Measurements from ENCODE around the gene SLC24A4.
"Not testable (repeated sequence)": the region's sequence is repeated elsewhere in the genome, so short reads cannot be mapped to it uniquely, and the experiment has no call there.

SLC24A4 gene

DNA sequence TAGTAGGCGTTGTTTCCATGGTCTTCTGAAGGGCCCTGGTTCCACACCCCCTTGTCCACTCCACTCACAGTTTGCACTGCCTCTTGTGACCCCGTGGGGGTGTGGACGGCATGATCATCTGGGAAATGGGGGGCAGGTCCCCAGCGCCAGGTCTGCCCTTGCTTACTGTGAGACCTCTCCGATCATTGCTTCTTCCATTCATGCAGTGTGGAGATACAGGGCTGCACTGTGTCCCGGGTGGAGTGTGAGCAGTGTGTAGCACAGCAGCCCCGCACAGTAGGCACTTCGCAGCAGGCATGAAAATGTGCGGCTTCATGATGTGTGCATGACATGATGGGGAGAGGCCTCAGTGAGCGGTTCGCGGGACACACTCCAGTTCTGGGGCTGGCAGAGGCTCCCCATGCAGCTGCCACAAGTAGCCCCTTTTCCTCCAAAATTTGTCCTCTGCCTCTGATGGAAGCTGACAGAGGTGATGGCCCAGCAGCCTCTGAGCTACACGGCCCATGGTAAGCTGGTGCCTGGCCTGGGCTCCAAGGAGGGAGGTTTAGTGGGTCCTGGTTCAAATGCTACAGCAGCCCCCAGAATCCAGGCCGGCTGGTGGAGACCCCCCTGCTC is 205.6 kb downstream of the SLC24A4 start:
- no peak for DNase-seq

DNA sequence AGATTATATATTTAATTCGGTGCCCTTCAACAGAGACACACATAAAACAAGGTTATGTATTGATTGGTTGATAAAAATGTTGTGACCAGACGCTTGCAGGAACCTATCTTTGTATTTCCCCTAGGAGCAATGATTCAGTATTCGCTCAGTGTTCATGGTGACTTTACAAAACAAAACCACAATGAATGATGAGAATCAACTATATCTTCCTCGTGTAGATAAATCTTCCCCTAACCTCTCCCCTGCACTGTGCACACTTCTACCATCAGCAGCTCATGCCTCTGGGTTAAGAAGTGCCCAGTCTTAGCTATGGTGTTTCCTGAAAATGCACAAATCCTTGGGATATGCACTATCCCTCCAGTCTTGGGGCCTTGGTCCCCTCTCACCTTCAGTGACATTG is 206.9 kb downstream of the SLC24A4 start:
- DNase-seq, result no peak

DNA sequence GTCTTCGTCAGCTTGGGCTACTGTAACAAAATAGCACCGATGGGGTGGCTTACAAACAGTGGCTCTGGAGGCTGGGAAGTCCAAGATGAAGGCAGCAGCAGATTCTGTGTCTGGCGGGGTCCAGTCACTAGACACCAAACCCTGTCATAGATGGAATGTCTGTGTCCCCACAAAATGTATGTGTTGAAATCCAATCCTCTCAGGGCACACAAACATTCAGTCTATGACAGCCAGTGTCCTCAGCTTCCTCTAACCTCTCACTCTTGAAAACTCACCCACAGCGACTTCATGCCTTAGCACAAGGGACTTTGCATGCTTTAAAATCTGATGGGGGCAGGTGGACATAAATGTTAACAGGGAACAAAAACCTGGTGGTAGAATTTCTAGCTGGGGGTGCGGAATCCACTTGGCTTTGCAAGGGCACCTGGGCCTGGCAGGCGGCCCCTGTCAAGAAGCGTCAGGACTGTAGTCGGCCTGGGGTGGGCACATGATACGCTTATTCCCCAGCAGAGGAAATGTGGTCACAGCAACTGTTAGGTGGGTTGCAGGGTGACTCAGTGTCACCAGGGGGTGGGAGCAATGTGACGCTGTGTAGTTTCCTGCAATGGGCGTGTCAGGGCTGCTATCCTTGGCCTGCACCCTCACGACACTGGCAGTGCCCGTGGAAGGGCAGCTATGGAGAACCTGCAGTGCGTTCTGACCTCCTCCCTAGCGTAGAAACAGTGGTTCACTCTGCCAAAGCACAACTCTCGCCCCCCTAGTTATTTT is 208.3 kb downstream of the SLC24A4 start:
- DNase-seq, result no peak

DNA sequence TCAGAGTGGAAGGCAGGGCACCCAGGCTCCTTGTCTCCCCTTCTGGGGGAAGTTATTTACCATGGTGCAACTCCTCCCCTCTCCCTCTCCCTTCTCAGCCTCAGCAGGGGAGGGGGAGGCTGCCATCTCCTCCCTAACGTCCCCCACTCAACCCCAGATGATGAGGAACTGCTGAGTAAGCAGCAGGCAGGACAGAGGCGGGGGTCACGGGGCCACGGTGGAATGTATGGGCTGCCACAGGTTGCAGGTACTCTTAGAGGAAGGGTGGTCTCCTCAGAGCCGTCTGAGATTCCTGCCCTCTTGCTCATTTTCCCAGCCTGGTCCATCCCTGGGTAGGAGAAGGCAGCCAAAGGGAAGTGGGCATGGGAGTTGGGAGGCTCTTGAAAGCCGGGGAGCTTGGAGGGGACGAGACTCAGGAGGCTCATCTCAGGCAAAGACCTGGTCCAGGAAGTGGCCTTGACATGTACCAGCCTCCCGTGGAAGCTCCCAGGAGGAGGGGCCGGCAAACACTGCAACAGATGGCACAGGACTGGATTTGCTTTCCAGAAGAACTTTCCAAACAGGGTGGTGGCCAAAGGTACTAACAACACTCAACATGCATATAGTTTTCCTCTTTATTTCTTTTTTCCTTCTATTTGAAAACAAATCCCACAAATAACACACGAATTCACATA is 209.7 kb downstream of the SLC24A4 start:
- no peak for DNase-seq

DNA sequence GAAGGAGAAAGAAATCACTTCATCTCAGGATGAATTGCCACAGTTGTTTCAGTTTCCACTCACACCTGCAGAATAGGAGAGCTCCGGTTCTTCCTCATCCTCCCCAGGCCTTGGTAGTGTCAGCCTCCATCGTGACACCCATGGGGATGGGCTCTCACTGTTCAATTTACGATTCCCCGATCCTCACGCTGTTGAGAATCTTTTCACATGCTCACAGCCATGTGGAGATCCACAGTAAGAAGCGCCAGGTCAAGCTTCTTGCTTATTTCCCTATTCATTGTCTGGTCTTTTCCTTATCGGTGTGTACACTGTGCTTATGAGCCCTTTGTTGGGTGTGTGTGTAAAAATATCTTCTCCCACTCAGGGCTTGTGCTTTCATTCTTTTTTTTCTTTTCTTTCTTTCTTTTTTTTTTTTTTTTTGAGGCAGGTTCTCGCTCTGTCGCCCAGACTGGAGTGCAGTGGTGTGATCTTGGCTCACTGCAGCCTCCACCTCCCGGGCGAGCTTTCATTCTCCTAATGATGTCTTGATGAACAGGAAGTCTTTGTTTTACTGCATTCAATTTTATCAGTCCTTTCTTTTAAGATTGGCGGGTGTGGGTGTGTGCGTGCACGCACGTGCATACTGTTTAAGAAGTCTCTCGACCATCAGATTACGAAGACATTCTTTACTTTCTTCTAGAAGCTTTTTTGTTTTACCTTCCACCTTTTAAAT is 212.1 kb downstream of the SLC24A4 start:
- no peak for DNase-seq

DNA sequence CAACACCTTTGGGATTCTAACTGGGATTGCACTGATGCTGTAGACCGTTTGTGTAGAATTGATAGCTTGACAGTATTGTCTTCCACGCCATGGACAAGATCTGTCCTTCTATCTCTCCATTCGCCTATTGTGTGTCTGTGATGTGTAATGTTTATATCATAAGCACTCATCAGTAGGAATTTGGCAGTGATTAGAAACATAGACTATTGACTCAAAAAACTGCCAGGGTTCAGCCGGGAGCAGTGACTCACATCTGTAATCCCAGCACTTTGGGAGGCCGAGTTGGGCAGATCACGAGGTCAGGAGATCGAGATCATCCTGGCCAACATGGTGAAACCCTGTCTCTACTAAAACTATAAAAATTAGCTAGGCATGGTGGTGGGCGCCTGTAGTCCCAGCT is 213.3 kb downstream of the SLC24A4 start:
- DNase-seq, result not testable (repeated sequence)

DNA sequence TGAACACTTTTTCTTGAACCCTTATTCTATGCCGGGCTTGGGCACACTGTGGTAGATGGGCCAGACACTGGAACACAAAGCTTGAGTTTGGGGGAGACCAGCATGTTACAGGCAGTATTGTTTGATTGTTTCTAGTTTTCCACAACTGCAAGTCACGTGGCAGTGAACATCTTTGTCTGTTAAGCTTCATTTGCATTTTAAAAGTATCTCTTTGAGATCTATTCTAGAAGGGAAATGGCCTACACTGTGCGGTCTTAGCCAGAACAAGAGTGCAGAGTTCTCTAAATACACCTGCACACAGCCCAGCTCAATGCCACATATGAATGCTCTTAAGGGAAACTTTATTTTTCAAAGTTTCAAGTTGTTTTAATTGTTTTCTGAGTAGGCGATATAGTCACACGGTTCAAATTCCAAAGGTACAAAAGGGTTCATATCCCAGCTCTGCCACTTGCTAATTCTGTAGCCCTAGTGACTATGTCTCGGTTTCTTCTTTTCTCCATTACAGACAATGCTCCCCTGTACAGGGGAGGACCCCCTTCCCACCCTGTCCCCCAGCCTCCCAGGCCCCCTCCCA is 215.5 kb downstream of the SLC24A4 start:
- DNase-seq, result no peak

DNA sequence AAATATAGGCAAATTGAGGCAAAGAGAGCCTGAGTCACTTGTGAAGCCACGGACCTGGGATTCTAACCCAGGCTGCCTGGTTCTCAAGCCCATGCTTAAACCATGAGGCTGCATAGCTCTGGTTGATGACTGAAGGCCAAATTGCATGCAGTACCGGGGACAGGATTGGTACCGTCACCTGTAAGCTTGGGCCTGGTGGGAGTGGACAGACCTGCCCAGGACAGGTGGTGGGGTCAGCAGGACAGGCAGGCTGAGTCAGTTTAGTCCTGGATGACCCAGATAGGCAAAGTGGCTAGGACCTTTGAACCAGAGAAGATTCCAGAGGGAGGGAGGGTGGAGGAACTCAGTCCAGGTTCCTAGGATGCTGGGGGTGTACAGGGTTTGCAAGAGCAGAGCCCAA is 216.5 kb downstream of the SLC24A4 start:
- no peak for DNase-seq

DNA sequence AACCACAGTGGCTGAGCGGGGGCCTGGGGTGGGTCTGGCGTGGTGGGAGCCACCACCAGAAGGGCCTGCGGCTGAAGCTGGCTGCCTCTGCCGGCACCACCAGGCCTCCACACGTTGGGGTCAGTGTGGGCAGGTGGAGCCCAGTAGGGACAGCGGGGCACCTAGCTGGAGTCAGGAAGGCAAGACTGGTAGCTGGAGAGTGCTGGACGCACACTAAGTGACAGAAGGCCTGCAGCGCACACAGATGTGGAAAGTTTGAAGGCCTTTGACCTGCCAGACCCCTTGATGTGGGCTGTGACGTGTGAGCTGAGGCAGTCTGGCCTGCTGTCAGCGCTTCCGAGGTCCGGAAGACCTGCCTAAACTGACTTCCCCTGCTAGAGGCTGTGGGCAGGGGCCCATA is 216.9 kb downstream of the SLC24A4 start:
- no peak for DNase-seq

DNA sequence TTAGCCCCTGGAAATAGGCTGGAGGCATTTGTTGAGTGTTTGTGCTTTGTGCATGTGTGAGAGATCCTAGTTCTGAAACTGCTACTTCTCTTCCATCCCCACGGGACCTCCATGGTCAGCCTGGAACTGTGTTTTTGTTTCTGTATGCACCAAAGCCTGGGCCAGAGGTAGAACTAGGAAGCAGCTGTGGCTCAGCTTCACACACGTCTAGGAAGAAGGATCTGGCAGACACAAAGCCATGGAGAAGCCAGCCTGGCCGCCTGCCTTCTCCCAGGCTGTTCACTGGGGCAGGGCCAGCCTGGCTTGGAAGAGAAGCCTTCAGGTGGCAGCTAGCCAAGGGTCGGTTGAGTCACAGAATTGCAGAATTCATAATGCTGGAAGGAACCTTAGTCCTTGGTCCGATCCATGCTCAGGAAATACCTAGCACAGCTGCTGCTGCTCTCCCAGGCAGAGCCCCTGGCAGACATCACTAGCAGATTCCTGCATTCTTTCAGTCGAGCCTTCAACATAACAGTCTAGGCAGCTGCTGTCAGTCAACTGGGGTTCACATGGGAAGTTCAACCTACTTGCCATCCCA is 217.6 kb downstream of the SLC24A4 start:
- no peak for DNase-seq

DNA sequence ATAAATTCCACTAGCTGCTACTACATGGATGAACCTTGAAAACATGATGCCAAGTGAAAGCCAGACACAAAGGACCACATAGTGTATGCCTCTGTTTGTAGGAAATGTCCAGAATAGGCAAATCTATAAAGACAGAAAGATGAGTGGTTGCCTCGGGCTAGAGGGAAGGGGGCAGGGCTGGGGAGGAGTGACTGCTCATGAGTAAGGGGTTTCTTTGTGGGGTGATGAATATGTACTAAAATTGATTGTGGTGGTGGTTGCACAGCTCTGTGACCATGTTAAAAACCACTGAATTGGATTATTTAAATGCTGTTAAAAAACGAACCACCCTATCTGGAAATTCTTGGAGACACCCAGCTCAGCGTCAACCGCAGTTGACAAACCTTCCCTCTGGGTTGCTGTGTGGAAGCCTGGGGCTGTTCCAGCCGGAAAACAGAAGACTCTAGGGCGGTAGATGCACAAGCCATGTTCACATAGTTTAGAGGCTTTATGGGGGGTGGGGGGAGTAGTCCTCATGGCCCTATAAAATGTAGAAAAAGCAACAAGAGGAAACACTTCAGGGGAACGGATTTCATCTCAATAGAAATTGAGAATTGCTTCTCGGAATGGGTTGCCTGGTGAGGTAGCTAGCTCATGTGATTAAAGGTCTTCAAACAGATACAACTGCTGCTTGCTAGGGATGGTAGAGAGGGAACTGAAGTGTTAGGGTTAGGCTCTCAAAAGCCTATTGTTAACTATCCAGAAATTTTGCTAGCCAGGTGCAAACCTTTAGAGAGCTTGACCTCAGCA is 220.0 kb downstream of the SLC24A4 start:
- no peak for DNase-seq

DNA sequence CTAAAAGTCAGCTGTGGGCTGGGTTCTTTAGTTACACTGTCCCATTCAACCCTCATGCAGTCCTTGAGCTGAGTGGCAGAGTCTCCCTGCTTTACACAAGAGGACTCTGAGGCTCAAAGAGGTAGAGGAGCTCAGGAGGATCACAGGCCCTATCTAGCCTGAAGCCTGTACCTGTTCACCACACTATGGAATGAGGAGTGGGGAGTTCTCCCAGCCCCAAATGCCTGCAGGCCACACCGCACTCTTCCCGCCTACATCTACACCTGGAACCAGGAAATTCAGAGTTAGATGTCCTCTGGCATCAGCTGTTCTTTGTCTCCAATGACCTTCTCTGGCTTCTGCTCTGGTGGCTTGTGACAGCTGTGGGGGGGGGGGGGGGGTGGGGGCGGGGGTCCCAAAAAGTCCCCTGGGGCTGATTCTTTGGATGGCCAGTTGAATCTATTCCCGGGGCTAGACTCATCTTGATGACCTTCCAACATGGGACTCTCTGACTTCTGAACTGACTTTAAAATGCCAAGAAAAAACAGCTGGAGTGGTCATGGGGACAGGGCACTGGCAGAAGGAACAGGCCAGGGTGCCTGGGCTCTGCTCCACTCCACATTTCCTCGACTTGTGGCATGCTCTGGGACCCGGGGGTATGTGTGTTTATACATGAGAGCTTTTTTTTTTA is 221.2 kb downstream of the SLC24A4 start:
- no peak for DNase-seq

DNA sequence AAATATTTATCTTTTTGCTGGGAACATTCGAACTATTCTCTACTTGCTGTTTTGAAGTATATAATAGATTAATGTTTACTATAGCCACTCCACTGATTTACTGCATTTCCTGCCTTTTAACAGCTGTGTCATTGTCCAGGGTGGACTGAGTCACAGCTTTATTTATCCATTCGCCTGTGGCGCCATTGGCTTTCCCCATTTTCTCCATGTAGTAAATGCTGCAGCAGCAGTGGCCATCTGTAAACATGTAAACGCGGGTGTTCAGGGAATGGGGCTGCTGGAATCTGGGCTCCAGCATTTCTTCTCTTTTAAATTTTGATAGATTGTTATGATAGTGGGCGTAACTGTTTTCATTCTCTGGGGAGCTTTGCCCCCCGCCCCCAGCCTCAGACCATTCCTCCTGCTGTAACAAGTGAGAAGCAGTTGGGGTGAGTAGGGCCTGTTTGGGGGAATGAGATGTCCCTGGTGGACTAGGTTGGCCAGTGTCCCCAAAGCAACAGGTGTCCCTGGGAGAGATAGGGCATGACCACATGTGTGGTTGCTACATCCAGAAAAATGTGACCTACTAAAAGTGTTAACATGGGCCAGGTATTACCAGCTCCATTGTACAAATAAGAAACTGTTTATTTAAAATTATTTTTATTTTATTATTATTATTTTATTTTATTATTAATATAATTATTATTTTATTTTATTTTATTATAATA is 223.5 kb downstream of the SLC24A4 start:
- peak; percentile 34 for DNase-seq

DNA sequence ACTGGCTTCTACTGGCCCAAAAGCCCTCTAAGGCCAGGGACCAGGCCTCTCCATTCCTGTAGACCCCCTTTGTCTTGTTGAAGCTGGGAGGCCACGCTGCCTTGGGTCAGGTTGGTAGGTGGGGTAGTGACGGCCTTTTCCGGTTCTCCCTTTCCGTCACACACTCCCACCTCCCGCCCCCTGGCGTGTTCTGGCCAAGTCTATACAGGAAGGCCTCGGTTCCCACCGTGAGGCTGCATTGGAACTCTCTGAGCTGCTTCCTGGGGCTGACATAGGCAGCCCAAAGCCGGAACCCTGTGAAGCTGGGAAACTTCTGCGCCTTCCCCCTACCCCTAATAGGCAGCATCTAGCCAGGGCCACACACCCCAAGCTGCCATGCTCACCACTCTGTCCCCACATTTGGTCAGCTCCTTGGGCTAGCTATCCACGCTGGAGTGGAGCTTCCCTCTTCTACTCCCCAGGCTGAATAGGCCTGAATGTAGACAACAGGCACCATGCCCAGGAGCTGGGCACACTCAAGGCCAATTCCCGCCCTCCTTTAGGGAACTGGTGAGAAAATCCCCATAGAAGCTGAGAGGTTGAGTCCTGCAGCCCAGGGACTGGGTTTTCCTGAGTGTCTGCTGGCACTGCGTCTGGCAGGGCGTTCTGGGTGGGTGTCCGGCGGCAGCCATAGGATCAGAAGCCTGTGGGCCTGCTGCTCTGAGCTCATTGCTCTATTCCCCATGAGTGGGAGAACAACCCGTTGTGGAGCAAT is 226.3 kb downstream of the SLC24A4 start:
- no peak for DNase-seq

DNA sequence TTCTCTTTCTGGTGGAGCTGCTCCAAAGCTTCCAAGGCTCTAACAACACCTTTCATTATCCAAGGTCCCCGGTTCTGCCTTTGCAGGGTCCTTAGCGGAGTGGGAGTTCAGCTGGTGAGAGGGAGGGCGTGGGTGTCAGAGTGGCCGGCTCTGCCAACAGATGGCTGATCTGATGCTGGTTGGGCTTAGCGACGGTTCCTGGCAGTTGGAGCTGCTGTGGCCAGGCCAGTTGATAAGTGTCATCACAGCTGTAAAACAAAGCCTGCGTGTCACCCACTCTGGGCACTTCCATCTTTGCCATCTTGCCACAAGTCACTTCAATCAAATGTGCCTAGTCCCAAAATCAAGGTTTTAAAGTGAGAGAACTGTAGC is 226.9 kb downstream of the SLC24A4 start:
- no peak for DNase-seq

Data from NCI-H146 (cell line).